Hepatocyte (in vitro differentiated cells): ENCODE results near the gene SLCO3A1. TPM values are rescaled to one million over a fixed set of nuclear protein-coding genes. Genes with fewer than 3 reads are reported as not detected.
A peak's percentile ranks its signal among the peaks of the same experiment; 100 is the strongest.

ENCODE experiments used
- DNase-seq: peaks from one replicate; pipeline ENCODE4 v3.0.0-alpha.2; 2016; ENCODE audit warnings: low spot score
- H2AFZ ChIP-seq: fragments of 200-600 bp; sonication (generic); 2 replicates; pipeline ENCODE4 v1.6.0; 2016; ENCODE audit warnings: antibody characterized with exemption, mild to moderate bottlenecking
- H3K27ac ChIP-seq: fragments of 200-600 bp; sonication (generic); 2 replicates; pipeline ENCODE4 v1.5.1; 2016; ENCODE audit warnings: mild to moderate bottlenecking
- H3K27me3 ChIP-seq: fragments of 200-600 bp; sonication (generic); 2 replicates; pipeline ENCODE4 v1.6.1; 2016
- H3K36me3 ChIP-seq: fragments of 200-600 bp; sonication (generic); replicated peaks from 2 replicates; pipeline ENCODE4 v1.5.1; 2016; ENCODE audit warnings: low read depth; ENCODE audit not compliant: insufficient read depth
- H3K4me1 ChIP-seq: fragments of 200-600 bp; sonication (generic); 2 replicates; pipeline ENCODE4 v1.5.1; 2016; ENCODE audit warnings: mild to moderate bottlenecking, moderate library complexity; ENCODE audit not compliant: insufficient read depth
- H3K4me2 ChIP-seq: fragments of 200-600 bp; sonication (generic); 2 replicates; pipeline ENCODE4 v1.6.0; 2016
- H3K4me3 ChIP-seq: fragments of 200-600 bp; sonication (generic); 2 replicates; pipeline ENCODE4 v1.5.1; 2016; ENCODE audit warnings: mild to moderate bottlenecking
- H3K79me2 ChIP-seq: fragments of 200-600 bp; sonication (generic); 2 replicates; pipeline ENCODE4 v1.6.0; 2017; ENCODE audit warnings: mild to moderate bottlenecking
- H3K9me2 ChIP-seq: fragments of 200-600 bp; sonication (generic); replicated peaks from 2 replicates; pipeline ENCODE4 v1.6.0; 2017; ENCODE audit warnings: mild to moderate bottlenecking; ENCODE audit not compliant: insufficient read depth
- H3K9me3 ChIP-seq: fragments of 200-600 bp; sonication (generic); 2 replicates; pipeline ENCODE4 v1.5.1; 2016; ENCODE audit warnings: low read depth, mild to moderate bottlenecking
- H4K20me1 ChIP-seq: fragments of 200-600 bp; sonication (generic); 2 replicates; pipeline ENCODE4 v1.6.0; 2016; ENCODE audit warnings: mild to moderate bottlenecking; ENCODE audit not compliant: insufficient read depth, poor library complexity, severe bottlenecking
- CTCF ChIP-seq: fragments of 200-600 bp; sonication (generic); IDR thresholded peaks from 2 replicates; pipeline ENCODE4 v1.5.1; 2016; ENCODE audit warnings: antibody characterized with exemption, mild to moderate bottlenecking; ENCODE audit not compliant: poor library complexity
- EZH2 ChIP-seq: fragments of 200-600 bp; sonication (generic); IDR thresholded peaks from 2 replicates; pipeline ENCODE4 v1.6.1; 2016; ENCODE audit warnings: antibody characterized with exemption, mild to moderate bottlenecking, borderline replicate concordance
- EZH2phosphoT487 ChIP-seq: fragments of 200-600 bp; sonication (generic); IDR thresholded peaks from one replicate; pipeline ENCODE4 v1.6.1; 2018; ENCODE audit warnings: antibody characterized with exemption, mild to moderate bottlenecking, low read depth, moderate library complexity; ENCODE audit not compliant: unreplicated experiment, severe bottlenecking
- WGBS: methylation state at CpG from one replicate; pipeline ENCODE4 v1.1.6; 2016; ENCODE audit warnings: low lambda C conversion rate; ENCODE audit errors: missing lambda C conversion rate; 5-methylcytosine and 5-hydroxymethylcytosine counted together
- polyA plus RNA-seq: library from polyadenylated mRNA; unstranded; fragments of >200 nt; fragmentation: Nextera tagmentation; extraction: Ambion mirVana; gene quantifications from 2 replicates; pipeline ENCODE4 v1.2.1, GENCODE V29; 2016
- total RNA-seq: library from RNA; depleted of rRNA; stranded (reverse); fragments of >200 nt; gene quantifications from 2 replicates; pipeline ENCODE4 v1.2.3, GENCODE V29; 2014

The SLCO3A1 gene
- total and polyA plus RNA-seq, 2 experiments from 2014 or later: 1.3 to 5.4 TPM

- DNase-seq: no peak
- Histone ChIP-seq H3K9me2 (no peaks in the 10 kb centered on the region), H3K4me1 (no peaks in the 10 kb centered on the region), H3K27me3 (no peaks in the 10 kb centered on the region), H3K36me3 (no peaks in the 10 kb centered on the region), H3K9me3 (no peaks in the 10 kb centered on the region), H3K4me3 (no peak overlapping the region), H4K20me1 (no peaks in the 10 kb centered on the region), H3K4me2 (no peak overlapping the region), H2AFZ (no peak overlapping the region), H3K27ac (no peak overlapping the region), H3K79me2 (no peaks in the 10 kb centered on the region)
- 61% methylated on average over 3 of the region's 3 CpGs for WGBS
- no peak for TF ChIP-seq EZH2
- no peak for TF ChIP-seq CTCF
- TF ChIP-seq EZH2phosphoT487: no peak
These were observed 19.6 kb downstream of the SLCO3A1 start for GRCh38 chr15:91873138-91873536.

- H3K4me1 ChIP-seq: no peaks in the 10 kb centered on the region
- H4K20me1 ChIP-seq: no peaks in the 10 kb centered on the region
- no peak for DNase-seq
- H3K4me2 ChIP-seq: no peak overlapping the region
- TF ChIP-seq CTCF (no peak), EZH2phosphoT487 (no peak), EZH2 (no peak)
- no peaks in the 10 kb centered on the region for H3K27me3 ChIP-seq
- no peaks in the 10 kb centered on the region for H3K36me3 ChIP-seq
- H2AFZ ChIP-seq: no peak overlapping the region
- WGBS: 67% methylated on average over 3 of the region's 3 CpGs
- no peak overlapping the region for H3K4me3 ChIP-seq
- no peak overlapping the region for H3K27ac ChIP-seq
- H3K79me2 ChIP-seq: no peaks in the 10 kb centered on the region
- no peaks in the 10 kb centered on the region for H3K9me3 ChIP-seq
- no peaks in the 10 kb centered on the region for H3K9me2 ChIP-seq
These were observed 20.7 kb downstream of the SLCO3A1 start for GRCh38 chr15:91874171-91874570.

DNA sequence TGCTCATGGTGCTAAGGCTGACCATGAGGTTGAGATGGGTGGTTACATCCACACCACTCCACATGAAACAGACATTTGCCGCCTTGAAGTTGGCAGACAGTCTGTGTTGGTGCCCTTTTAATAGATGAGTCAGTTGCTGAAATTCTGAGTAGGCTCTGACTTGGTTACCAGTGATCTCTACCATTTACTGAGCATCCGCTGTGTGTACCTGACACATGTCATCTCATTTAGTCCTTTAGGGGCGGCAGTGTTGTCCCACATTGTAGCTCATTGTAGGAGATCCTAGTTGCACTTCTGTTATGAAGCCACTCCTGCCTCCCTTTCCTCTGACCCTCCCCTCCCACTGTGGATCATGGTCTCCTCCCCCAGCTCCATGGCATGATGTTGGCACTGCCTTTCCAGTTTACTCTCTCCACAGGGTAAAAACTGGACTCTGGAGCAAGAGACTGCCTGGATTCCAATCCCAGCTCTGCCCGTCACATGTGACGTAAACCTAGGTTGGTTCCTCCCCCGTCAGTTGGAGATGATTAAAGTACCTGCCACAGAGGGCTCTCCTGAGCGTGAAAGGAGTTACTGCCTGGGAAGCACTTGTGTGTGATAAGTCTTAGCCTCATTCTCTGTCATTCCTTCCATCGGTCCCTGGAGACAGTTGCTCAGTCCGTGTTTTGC is 21.6 kb downstream of the SLCO3A1 start:
- Histone ChIP-seq H3K4me2 (no peak overlapping the region), H3K27ac (no peak overlapping the region), H4K20me1 (no peaks in the 10 kb centered on the region), H3K36me3 (no peaks in the 10 kb centered on the region), H2AFZ (no peak overlapping the region), H3K4me1 (no peaks in the 10 kb centered on the region), H3K79me2 (no peaks in the 10 kb centered on the region), H3K9me2 (no peaks in the 10 kb centered on the region), H3K27me3 (no peaks in the 10 kb centered on the region), H3K9me3 (no peaks in the 10 kb centered on the region), H3K4me3 (no peak overlapping the region)
- WGBS: 76% methylated on average over 9 of the region's 9 CpGs
- TF ChIP-seq EZH2phosphoT487 (no peak), CTCF (no peak), EZH2 (no peak)
- peak; percentile 16 for DNase-seq
